Measurements from ENCODE around the gene SMAD2. TPM values are rescaled to one million over a fixed set of nuclear protein-coding genes. Genes with fewer than 3 reads are reported as not detected.

SMAD2 gene
- total RNA-seq, 2 experiments from 2014 or later = 215 to 222 TPM

GRCh38 chr18:47798366-47798765, 132.1 kb downstream of the SMAD2 start:
- no peak overlapping the region for H3K4me3 Mint-ChIP-seq
- peaks cover 11% of the 10 kb centered on the region for H3K27me3 Mint-ChIP-seq
- DNase-seq = no peak
- H3K27ac Mint-ChIP-seq = no peak overlapping the region
- intact Hi-C loops (cut with micrococcal nuclease) = no loop called here
- H3K9me3 Mint-ChIP-seq = no peaks in the 10 kb centered on the region
- ChIA-PET POLR2A (no interaction called here), CTCF (no interaction called here)
- no peaks in the 10 kb centered on the region for H3K4me1 Mint-ChIP-seq (ENCODE audit: low read depth)
- no peaks in the 10 kb centered on the region for H3K36me3 Mint-ChIP-seq

DNA sequence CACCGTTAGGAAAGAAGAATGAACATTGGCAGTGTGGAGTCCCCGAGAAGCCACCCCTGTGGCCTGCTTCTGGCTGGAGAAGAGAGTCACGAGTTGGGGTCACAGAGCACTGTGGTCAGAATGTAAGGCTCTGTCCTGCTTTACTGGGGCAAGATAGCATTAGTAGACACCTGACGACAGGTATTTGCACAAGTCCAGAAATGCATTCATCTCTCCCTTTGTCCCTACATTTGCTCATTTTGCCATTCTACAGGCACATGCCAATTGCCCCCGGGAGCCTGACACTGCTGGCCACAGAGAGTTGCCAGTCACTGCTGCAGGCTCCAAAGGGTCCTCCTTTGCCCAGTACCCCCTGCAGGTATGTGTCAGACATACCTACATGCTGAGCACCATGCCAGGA, 133.3 kb downstream of the SMAD2 start:
- CTCF ChIA-PET = no interaction called here
- POLR2A ChIA-PET = no interaction called here
- no peaks in the 10 kb centered on the region for H3K4me1 Mint-ChIP-seq (ENCODE audit: low read depth)
- H3K27me3 Mint-ChIP-seq = peaks cover 11% of the 10 kb centered on the region
- no peak overlapping the region for H3K4me3 Mint-ChIP-seq
- no peaks in the 10 kb centered on the region for H3K36me3 Mint-ChIP-seq
- H3K27ac Mint-ChIP-seq = no peak overlapping the region
- H3K9me3 Mint-ChIP-seq = no peaks in the 10 kb centered on the region
- no peak for DNase-seq
- intact Hi-C loops (cut with micrococcal nuclease) = no loop called here

- intact Hi-C loops (cut with micrococcal nuclease) = no loop called here
- H3K4me3 Mint-ChIP-seq = no peak overlapping the region
- no peak overlapping the region for H3K27ac Mint-ChIP-seq
- DNase-seq = no peak
- H3K27me3 Mint-ChIP-seq = peaks cover 11% of the 10 kb centered on the region
- no peaks in the 10 kb centered on the region for H3K4me1 Mint-ChIP-seq (ENCODE audit: low read depth)
- H3K36me3 Mint-ChIP-seq = no peaks in the 10 kb centered on the region
- CTCF ChIA-PET = no interaction called here
- no peaks in the 10 kb centered on the region for H3K9me3 Mint-ChIP-seq
- POLR2A ChIA-PET = no interaction called here
Observed at GRCh38 chr18:47795434-47795814, 135.0 kb downstream of the SMAD2 start.

GRCh38 chr18:47794725-47795433, 135.6 kb downstream of the SMAD2 start:
- intact Hi-C loops (cut with micrococcal nuclease) = no loop called here
- Mint-ChIP-seq H3K36me3 (no peaks in the 10 kb centered on the region), H3K9me3 (no peaks in the 10 kb centered on the region), H3K27ac (no peak overlapping the region), H3K27me3 (peaks cover 11% of the 10 kb centered on the region), H3K4me3 (no peak overlapping the region), H3K4me1 (ENCODE audit: low read depth) (no peaks in the 10 kb centered on the region)
- ChIA-PET CTCF (no interaction called here), POLR2A (no interaction called here)
- no peak for DNase-seq

DNA sequence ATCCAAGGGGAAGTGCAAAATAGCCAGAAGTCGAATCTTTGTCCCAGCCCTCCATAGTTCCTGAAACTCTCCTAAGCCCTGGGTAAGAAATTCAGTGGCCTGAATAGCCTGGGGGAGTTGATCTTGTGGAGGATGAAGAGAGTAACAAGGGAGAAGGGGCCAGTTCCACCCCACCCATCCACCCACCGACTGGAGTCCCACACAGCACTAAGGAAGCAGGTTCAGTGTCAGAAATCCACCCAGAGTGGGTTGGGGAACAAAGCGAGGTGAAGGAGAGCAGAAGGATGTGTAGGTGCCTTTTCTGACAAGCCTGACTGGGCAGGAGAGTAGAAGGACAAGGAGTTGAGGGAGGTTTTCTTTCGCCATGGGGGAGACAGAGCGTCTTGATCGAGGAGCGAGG, 136.8 kb downstream of the SMAD2 start:
- Mint-ChIP-seq H3K27ac (no peak overlapping the region), H3K27me3 (peaks cover 11% of the 10 kb centered on the region), H3K4me1 (ENCODE audit: low read depth) (no peaks in the 10 kb centered on the region), H3K36me3 (no peaks in the 10 kb centered on the region), H3K9me3 (no peaks in the 10 kb centered on the region), H3K4me3 (no peak overlapping the region)
- intact Hi-C loops (cut with micrococcal nuclease) = no loop called here
- DNase-seq = no peak
- POLR2A ChIA-PET = no interaction called here
- CTCF ChIA-PET = no interaction called here

DNA sequence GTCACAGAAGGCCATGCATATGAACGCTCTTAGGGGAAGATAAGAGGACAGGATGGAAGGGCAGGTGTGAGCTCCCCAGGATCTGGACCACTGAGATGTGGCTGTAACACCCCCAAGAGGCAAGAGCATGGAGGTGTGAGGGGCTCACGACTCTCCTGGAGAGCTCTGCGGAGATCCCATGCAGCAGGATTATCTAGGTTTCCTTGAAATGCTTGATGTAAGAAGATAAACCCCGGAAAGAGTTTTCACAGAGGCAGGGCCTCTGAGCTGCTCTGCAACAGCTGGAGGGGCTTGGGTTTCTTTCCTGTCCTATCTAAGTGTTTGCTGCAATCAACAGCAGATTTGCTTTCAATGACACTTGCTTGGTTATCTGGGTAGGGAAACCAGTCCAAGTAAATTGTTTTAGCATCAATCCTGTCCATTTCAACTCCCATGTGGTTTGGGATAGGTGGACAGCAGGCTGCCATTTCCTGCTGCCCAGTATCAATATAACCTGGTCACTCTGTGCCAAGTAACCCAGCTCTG, 138.9 kb downstream of the SMAD2 start:
- no peaks in the 10 kb centered on the region for H3K4me1 Mint-ChIP-seq (ENCODE audit: low read depth)
- POLR2A ChIA-PET = interaction anchor here (0.6 kb wide), 1 partner anchor 70 kb away, joined by 3 read pairs; no protein-coding TSS in a partner anchor
- DNase-seq = no peak
- peaks cover 11% of the 10 kb centered on the region for H3K27me3 Mint-ChIP-seq
- H3K36me3 Mint-ChIP-seq = peaks cover 2% of the 10 kb centered on the region
- H3K9me3 Mint-ChIP-seq = no peaks in the 10 kb centered on the region
- H3K27ac Mint-ChIP-seq = no peak overlapping the region
- intact Hi-C loops (cut with micrococcal nuclease) = no loop called here
- CTCF ChIA-PET = no interaction called here
- no peak overlapping the region for H3K4me3 Mint-ChIP-seq

GRCh38 chr18:47790036-47790435, 140.4 kb downstream of the SMAD2 start:
- no peak overlapping the region for H3K27ac Mint-ChIP-seq
- intact Hi-C loops (cut with micrococcal nuclease) = no loop called here
- H3K4me3 Mint-ChIP-seq = no peak overlapping the region
- no peaks in the 10 kb centered on the region for H3K4me1 Mint-ChIP-seq (ENCODE audit: low read depth)
- H3K27me3 Mint-ChIP-seq = peaks cover 4% of the 10 kb centered on the region
- ChIA-PET POLR2A (no interaction called here), CTCF (interaction anchor here (0.8 kb wide), 1 partner anchor 337 kb away, joined by 3 read pairs; no protein-coding TSS in a partner anchor)
- peaks cover 2% of the 10 kb centered on the region for H3K36me3 Mint-ChIP-seq
- peaks cover 6% of the 10 kb centered on the region for H3K9me3 Mint-ChIP-seq
- DNase-seq = no peak

DNA sequence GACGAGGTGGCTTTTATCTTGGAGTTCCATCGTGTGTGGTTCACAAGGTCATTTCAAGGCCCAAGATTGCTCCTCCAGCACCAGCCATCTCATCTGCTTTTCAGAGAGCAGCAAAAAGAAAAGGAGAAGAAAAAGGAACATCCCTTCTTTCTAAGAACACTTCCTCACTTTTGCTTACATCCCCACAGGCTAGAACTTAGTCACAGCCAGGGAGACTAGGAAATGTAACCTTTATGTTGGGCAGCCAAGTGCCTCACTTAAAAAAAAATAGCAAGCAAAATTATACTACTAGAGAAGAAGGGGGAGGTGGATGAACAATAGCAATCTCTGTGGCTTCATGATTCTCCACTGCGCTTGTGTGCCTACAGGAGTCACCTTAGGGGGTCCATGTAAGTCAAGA, 141.8 kb downstream of the SMAD2 start:
- DNase-seq = no peak
- H3K9me3 Mint-ChIP-seq = peaks cover 19% of the 10 kb centered on the region
- ChIA-PET POLR2A (no interaction called here), CTCF (no interaction called here)
- intact Hi-C loops (cut with micrococcal nuclease) = no loop called here
- H3K4me3 Mint-ChIP-seq = no peak overlapping the region
- H3K4me1 Mint-ChIP-seq (ENCODE audit: low read depth) = no peaks in the 10 kb centered on the region
- no peak overlapping the region for H3K27ac Mint-ChIP-seq
- peaks cover 4% of the 10 kb centered on the region for H3K27me3 Mint-ChIP-seq
- H3K36me3 Mint-ChIP-seq = peaks cover 7% of the 10 kb centered on the region

GRCh38 chr18:47781561-47781960, 148.9 kb downstream of the SMAD2 start:
- H3K27me3 Mint-ChIP-seq = peaks cover 4% of the 10 kb centered on the region
- no peak overlapping the region for H3K27ac Mint-ChIP-seq
- intact Hi-C loops (cut with micrococcal nuclease) = no loop called here
- ChIA-PET CTCF (interaction anchor here (1.5 kb wide), 1 partner anchor 10 kb away, joined by 4 read pairs; no protein-coding TSS in a partner anchor), POLR2A (no interaction called here)
- DNase-seq = no peak
- H3K4me1 Mint-ChIP-seq (ENCODE audit: low read depth) = no peaks in the 10 kb centered on the region
- H3K36me3 Mint-ChIP-seq = peaks cover 5% of the 10 kb centered on the region
- H3K9me3 Mint-ChIP-seq = peaks cover 24% of the 10 kb centered on the region
- no peak overlapping the region for H3K4me3 Mint-ChIP-seq

- intact Hi-C loops (cut with micrococcal nuclease) = no loop called here
- H3K36me3 Mint-ChIP-seq = peaks cover 5% of the 10 kb centered on the region
- no peak overlapping the region for H3K27ac Mint-ChIP-seq
- peaks cover 11% of the 10 kb centered on the region for H3K27me3 Mint-ChIP-seq
- peaks cover 18% of the 10 kb centered on the region for H3K9me3 Mint-ChIP-seq
- no peak overlapping the region for H3K4me3 Mint-ChIP-seq
- CTCF ChIA-PET = interaction anchor here (0.7 to 1.5 kb wide), 4 partner anchors 8 to 506 kb away, joined by 3 to 4 read pairs (median 3); no protein-coding TSS in a partner anchor
- no peak for DNase-seq
- H3K4me1 Mint-ChIP-seq (ENCODE audit: low read depth) = no peaks in the 10 kb centered on the region
- POLR2A ChIA-PET = no interaction called here
Observed at GRCh38 chr18:47780011-47780725, 150.3 kb downstream of the SMAD2 start.

DNA sequence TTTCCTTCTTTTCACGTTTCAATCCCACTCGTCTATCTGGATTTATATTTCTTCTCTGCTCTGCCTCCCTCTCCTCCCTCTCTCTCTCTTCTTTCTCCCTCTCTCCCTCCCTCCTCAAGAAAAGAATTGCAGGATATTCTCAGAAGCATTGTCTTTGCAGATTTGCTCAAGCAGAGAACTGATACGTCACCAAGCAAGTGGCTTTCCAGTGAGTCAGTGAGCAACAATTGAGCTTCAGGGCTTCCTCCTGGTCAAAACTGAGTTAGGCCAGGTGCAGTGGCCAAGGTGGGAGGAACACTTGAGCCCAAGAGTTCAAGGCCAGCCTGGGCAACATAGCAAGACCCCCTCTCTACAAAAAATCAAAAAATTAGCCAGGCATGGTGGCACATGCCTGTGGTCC, 151.1 kb downstream of the SMAD2 start:
- peaks cover 12% of the 10 kb centered on the region for H3K27me3 Mint-ChIP-seq
- intact Hi-C loops (cut with micrococcal nuclease) = no loop called here
- H3K4me1 Mint-ChIP-seq (ENCODE audit: low read depth) = no peaks in the 10 kb centered on the region
- H3K36me3 Mint-ChIP-seq = peaks cover 5% of the 10 kb centered on the region
- ChIA-PET POLR2A (no interaction called here), CTCF (interaction anchor here (0.6 to 1.3 kb wide), 2 partner anchors 8 to 25 kb away, joined by 3 read pairs; no protein-coding TSS in a partner anchor)
- no peak overlapping the region for H3K4me3 Mint-ChIP-seq
- peaks cover 13% of the 10 kb centered on the region for H3K9me3 Mint-ChIP-seq
- no peak for DNase-seq
- H3K27ac Mint-ChIP-seq = no peak overlapping the region

DNA sequence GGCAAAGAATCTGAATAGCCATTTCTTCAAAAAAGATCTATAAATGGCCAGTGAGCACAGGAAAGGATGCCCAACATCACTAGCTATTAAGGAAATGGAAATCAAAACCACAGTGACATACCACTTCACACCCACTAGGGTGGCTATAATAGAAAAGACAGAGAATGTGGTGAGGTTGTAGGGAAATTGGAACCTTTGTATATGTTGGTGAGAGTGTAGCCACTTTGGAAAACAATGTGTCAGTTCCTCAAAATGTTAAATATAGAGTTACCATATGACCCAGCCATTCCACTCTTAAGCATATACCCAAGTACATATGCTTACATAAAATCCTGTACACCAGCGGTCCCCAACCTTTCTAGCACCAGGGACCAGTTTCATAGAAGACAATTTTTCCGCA, 152.8 kb downstream of the SMAD2 start:
- intact Hi-C loops (cut with micrococcal nuclease) = no loop called here
- Mint-ChIP-seq H3K4me1 (ENCODE audit: low read depth) (no peaks in the 10 kb centered on the region), H3K36me3 (no peaks in the 10 kb centered on the region), H3K27me3 (peaks cover 15% of the 10 kb centered on the region), H3K27ac (no peak overlapping the region), H3K4me3 (no peak overlapping the region), H3K9me3 (peaks cover 2% of the 10 kb centered on the region)
- no peak for DNase-seq
- ChIA-PET CTCF (interaction anchor here (1.1 to 1.2 kb wide), 2 partner anchors 29 to 41 kb away, joined by 3 to 4 read pairs; no protein-coding TSS in a partner anchor), POLR2A (no interaction called here)
